ENCODE data around the gene ADAMTS2. TPM values are rescaled to one million over a fixed set of nuclear protein-coding genes. Genes with fewer than 3 reads are reported as not detected.

ADAMTS2 gene
- total and polyA plus RNA-seq, 11 donors, result 1.1 to 23.0 (median 5.5) TPM

DNA sequence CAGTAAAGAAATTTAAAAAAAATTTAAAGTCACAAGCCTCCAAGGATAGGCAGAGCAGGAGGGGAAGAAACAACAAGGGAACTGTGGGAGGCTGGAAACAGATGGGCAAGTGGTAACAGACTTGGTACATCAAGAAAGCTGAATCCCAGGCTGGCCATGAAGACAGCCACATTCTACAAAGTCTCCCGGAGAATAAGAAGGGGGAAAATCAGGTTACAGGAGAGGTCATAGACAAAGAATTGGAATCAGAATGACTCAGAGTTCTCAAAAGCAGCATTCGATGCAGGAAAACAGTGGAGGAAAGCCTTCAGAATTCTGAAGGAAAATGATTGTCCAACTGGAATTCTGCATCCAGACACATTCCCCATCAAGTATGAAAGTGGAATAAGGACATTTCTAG is 129.7 kb downstream of the ADAMTS2 start:
- Histone ChIP-seq H3K4me1 (no peaks in the 10 kb centered on the region), H3K4me3 (no peak overlapping the region), H3K27ac (no peak overlapping the region), H3K27me3 (peaks cover 0 to 3% (median 0%) of the 10 kb centered on the region in 9 donors), H3K9me3 (no peaks in the 10 kb centered on the region), H3K36me3 (no peaks in the 10 kb centered on the region)
- intact Hi-C loops (cut with DNase I), result no loop called here
- DNase-seq (no peak), ATAC-seq (no peak)
- TF ChIP-seq POLR2A (IDR thresholded peaks at IDR 0.05), result no peak
- TF ChIP-seq, protein P1, sequence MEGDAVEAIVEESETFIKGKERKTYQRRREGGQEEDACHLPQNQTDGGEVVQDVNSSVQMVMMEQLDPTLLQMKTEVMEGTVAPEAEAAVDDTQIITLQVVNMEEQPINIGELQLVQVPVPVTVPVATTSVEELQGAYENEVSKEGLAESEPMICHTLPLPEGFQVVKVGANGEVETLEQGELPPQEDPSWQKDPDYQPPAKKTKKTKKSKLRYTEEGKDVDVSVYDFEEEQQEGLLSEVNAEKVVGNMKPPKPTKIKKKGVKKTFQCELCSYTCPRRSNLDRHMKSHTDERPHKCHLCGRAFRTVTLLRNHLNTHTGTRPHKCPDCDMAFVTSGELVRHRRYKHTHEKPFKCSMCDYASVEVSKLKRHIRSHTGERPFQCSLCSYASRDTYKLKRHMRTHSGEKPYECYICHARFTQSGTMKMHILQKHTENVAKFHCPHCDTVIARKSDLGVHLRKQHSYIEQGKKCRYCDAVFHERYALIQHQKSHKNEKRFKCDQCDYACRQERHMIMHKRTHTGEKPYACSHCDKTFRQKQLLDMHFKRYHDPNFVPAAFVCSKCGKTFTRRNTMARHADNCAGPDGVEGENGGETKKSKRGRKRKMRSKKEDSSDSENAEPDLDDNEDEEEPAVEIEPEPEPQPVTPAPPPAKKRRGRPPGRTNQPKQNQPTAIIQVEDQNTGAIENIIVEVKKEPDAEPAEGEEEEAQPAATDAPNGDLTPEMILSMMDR (IDR thresholded peaks at IDR 0.05), result no peak
- 65 to 85% (median 78%) methylated on average over 2 of the region's 2 CpGs for WGBS, 4 donors

DNA sequence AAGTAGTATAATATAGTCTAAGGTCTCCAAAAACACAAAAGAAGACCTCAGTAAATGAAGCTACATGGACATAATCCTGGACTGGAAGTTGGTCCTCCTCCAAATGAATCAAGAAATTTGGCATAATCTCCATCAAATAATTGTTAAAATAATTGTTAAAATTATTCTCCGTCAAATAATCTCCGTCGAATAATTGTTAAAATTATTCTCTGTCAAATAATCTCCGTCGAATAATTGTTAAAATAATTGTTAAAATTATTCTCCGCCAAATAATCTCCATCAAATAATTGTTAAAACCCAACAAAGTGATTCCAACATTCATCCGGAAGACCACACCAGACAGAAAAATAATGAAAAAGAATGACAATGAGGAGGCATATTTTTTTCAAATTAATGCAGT is 130.6 kb downstream of the ADAMTS2 start:
- H3K27me3 ChIP-seq, result peaks cover 0 to 3% (median 0%) of the 10 kb centered on the region in 9 donors
- H3K4me3 ChIP-seq, result no peak overlapping the region
- DNase-seq (no peak), ATAC-seq (no peak)
- no peak overlapping the region for H3K27ac ChIP-seq
- H3K4me1 ChIP-seq, result no peaks in the 10 kb centered on the region
- no peaks in the 10 kb centered on the region for H3K9me3 ChIP-seq
- TF ChIP-seq POLR2A (IDR thresholded peaks at IDR 0.05), result no peak
- TF ChIP-seq, protein P1 (IDR thresholded peaks at IDR 0.05), result no peak
- H3K36me3 ChIP-seq, result no peaks in the 10 kb centered on the region
- WGBS, 4 donors, result 91 to 98% (median 95%) methylated on average over 7 of the region's 7 CpGs
- intact Hi-C loops (cut with DNase I), result no loop called here

DNA sequence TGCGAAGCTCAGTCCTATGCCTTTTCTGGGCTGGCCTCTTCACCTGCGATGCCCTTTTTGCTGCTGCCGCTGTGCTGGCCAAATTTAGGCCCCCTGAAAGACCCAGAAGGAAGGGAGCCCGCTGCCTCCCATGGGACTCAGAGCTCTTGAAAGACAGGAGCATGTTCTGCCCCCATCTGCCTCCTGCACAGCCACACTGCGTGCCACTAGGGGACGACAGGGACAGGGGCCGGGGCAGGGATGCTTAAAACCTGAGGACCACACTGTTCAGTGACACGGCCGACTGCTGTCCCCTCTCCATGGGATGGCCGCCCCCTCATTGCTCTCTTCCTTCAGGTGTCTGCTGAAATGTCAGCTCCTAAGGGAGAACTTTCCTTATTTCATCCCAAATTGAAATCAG is 132.4 kb downstream of the ADAMTS2 start:
- H3K9me3 ChIP-seq, result no peaks in the 10 kb centered on the region
- H3K27me3 ChIP-seq, result peaks cover 0 to 3% (median 0%) of the 10 kb centered on the region in 9 donors
- TF ChIP-seq, protein P1 (IDR thresholded peaks at IDR 0.05), result peak in 5 of 12 donors; percentile 37 to 51 (median 45)
- TF ChIP-seq POLR2A (IDR thresholded peaks at IDR 0.05), result no peak
- H3K36me3 ChIP-seq, result no peaks in the 10 kb centered on the region
- WGBS, 4 donors, result 37 to 89% (median 88%) methylated on average over 10 of the region's 10 CpGs
- no peak overlapping the region for H3K27ac ChIP-seq
- DNase-seq (peak in 1 of 5 donors; percentile 27), ATAC-seq (peak in 1 of 4 donors; percentile 51)
- intact Hi-C loops (cut with DNase I), result no loop called here
- H3K4me1 ChIP-seq, result no peaks in the 10 kb centered on the region
- no peak overlapping the region for H3K4me3 ChIP-seq

DNA sequence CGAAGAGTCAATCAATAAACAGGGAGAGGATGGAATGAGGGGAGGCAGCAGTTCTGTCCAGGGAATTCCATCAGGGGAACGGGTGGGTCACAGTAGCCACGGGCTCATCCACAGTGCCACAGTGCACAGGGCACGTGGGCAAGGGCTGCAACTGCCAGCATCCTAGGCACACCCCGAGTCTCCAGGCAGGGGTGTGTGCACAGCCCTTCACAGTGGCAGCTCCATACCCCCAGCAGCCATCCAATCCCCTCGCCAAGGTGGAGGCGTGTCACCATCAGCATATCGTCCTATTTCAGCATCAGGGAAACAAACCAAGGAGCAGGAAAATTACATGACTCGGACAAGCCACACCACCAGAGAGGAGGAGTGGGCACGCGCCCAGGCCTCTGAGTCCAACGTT is 133.6 kb downstream of the ADAMTS2 start:
- Histone ChIP-seq H3K4me3 (no peak overlapping the region), H3K9me3 (no peaks in the 10 kb centered on the region), H3K4me1 (no peaks in the 10 kb centered on the region), H3K27me3 (peaks cover 0 to 3% (median 0%) of the 10 kb centered on the region in 9 donors), H3K36me3 (no peaks in the 10 kb centered on the region), H3K27ac (no peak overlapping the region)
- intact Hi-C loops (cut with DNase I), result no loop called here
- TF ChIP-seq, protein P1 (IDR thresholded peaks at IDR 0.05), result no peak
- TF ChIP-seq POLR2A (IDR thresholded peaks at IDR 0.05), result no peak
- ATAC-seq (no peak), DNase-seq (peak in 1 of 5 donors; percentile 14)
- 82 to 92% (median 88%) methylated on average over 9 to 12 of the region's 12 CpGs for WGBS, 4 donors
